Stimulated activated CD4-positive, alpha-beta T cell treated with anti-CD3 and anti-CD28 coated beads, Interleukin-4, amount 100 ng/mL, for 24 hours (primary cell): ENCODE measurements around the gene RERE.
"Not testable (repeated sequence)": the region's sequence is repeated elsewhere in the genome, so short reads cannot be mapped to it uniquely, and the experiment has no call there.

Source experiments
- DNase-seq: peaks from one replicate; pipeline ENCODE4 v3.0.0-alpha.2; 2020

Gene RERE

DNA sequence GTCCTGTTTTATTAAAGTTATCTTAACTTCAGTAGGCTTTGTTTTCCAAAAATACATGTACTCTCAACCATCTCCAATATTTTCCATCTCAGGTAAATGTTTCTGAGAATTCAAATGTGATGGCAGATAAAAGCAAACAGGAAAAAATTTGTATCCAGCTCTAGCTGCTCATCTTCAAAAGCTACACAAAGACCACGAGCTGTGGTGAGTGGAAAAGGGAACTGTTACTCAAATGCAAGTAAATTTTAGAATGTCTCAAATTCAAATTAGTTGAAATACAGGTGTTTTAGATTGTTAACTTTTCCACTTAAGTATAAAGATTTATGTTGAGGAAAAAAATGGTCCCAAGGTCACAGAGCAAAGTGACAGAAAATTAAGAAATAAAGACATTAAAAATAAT lies 283.5 kb downstream of the RERE start:
- DNase-seq: no peak

DNA sequence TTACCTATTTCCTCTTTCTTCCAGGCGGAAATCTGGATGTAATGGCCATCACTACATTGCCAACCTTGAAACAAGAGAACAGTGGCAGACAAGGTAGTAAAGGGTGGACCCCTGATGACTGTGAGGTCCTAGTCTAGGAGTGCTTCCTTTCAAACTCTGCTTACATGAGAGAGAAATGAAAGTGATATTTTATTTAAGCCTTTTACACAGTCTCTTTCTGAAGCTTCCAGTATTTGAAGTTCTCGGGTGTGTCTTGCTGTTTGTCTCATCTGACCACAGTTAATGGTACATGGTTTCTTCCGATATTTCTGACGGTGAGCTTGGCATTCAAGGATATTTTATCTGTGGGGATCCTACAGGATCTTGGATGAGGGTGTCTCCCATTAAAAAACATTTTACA lies 284.3 kb downstream of the RERE start:
- no peak for DNase-seq

DNA sequence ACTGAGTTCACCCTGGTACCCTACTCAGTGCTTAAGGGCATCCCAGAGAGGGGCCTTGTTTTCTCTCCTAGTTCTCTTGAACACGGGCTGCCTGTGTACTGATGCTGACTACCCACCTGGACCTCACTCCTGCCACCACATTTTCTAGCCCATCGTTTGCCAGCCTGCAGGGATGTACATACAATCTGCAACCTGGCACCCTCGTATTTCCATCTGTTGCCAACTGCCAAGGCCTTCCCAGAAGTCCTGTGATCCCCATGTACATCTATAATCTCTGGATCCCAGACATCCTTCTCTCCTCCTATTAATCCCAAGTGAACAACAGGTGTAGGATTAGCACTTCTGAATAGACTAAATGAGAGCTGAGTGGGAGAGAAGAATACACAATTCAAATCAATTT lies 287.5 kb downstream of the RERE start:
- DNase-seq: no peak

DNA sequence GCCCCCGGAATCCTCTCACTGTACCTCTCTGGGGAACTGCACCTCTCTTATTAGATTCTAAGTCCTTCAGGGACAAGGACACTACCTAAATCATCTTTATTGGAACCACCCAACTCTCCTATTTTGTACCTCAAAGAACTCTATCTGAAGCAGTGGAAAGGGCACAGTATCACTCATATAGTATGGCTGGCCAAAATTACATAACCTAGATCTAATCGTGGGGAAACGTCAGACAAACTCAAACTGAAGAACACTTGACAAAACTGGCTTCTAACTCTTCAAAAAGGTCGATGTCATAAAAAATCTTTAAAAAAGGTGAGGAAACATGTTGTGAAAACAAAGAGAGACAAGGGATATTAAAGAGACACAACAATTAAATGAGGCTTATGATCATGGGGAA lies 289.5 kb downstream of the RERE start:
- DNase-seq: no peak

DNA sequence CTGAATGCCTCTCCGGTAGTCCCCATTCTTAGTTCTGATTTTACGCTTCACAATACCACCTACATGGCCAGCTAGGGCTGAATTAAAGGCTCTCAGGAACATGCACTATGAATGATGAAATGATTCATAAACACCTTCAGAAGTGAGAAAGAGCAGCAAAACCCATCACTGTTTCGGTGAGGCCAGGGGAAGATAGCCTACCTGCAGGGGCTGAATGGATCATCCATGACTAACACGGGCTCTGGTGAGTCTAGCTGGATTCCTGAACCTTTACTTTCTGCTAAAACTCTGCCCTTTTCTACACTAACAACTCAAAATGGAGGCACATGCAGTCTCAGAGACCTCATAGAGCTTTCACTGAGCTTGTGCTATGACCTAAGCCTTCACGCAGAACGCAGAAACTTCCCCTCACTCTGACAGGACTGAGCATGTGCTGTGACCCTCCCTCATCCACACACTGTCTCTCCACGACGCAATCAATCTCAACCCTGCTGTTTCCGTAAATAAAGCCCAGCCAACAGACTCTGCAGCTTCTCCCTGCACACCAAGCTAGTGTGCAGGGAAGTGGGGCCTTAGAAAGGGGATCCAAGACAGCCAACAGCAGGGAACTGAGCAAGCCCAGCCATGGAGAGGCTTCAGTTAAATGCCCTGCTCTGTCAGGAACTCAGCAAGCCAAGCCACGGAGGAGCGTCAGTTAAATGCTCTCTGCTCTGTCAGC lies 291.7 kb downstream of the RERE start:
- peak; percentile 82 for DNase-seq

DNA sequence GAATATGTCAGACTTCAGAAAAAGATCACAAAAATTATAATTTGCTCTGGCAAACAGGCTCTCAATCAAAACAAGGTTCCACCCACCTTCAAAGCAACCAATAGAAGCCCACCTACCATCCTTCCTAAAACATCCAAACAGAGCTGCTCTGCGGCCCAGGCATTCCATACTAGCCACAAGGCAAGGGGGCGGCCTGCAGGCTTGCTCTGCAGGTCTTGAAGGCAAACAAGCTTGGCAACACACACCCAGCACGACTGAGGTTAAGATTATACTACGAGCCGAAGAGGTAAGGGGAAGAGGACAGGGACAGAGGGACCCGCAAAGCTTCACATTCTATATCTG lies 292.3 kb downstream of the RERE start:
- no peak for DNase-seq

DNA sequence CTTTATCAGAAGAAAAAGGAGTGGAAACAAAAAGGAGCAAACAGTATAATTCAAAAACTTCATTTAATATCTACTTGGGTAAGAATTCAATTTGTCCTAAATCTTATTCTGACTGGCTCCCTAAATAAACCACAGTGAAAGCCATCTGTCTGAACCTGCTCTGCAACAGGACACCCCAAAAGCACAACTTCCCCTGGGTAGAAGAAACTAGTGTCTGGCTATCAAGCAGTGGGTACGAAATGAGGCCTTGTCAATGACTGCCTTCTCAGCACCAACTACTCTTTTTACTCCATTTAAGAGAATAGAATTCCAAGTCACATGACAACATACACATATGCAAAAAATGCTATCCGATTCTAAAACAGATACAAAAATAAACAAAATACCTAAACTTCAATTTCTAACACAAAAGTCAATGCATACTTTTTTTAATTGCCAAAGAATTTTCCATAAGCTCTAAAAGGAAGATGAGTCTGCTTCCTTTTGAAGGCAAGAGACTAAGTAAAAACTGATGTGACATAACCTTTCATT lies 292.7 kb downstream of the RERE start:
- no peak for DNase-seq

DNA sequence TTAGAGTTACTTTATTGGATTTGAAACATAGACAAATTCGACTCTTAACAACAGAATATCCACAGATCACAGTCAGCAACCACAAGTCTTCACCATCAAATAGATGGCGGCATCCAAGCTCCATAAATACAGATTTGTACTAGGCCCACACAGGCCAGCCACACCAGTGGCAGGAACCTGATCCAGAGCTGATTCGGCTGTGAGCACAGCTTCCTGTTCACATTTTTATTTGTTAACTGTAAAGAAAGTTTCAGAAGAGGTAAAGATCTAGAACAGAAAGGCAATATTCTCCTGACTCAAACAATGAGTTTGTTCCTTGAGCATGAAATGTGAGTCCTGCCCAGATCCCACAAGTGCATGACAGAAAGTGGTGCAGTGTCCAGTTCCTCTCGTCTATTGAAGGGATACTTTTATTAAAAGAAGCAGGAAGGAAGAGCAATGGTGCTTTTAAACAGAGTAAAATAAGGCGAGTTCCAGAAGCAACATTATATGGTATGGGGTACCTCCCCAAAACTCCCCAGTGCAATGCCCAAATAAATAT lies 293.7 kb downstream of the RERE start:
- peak; percentile 37 for DNase-seq

DNA sequence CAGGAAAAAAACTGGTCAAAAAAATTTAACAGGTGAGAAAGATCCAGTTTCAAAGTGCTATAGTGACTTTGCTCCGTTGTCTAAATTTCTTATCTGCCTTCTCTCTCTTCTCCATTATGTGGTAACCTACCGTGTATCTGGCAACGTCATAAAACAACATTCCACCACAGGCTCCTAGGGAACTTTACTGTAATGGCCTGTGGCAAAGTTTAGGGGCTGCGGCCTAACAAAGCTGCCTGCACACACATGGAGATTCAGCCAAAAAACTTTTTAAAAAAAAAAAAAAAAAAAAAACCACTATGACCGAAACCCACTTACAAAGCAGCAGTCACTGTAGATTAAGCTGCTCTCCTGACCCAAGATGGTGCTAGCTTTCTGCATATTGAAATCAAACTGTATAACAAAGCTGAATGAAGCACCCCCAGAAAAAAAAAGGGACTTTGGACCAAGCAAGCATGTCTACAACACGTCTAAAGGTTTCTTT lies 296.9 kb downstream of the RERE start:
- DNase-seq: no peak

DNA sequence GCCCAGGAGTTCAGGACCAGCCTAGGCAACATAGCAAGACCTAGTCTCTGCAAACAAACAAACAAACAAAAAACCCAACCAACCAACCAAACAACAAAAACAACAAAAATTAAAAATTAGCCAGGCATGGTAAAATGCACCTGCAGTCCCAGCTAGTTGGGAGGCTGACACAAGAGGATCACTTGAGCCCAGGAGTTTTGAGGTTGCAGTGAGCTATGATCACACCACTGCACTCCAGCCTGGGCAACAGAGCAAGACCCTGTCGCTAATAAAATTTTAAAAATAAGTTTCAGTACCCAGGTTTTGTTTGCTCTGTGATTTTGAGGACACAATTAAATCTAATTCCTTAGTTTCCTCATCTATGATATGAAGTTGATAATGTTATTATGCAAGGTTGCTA lies 298.3 kb downstream of the RERE start:
- no peak for DNase-seq

DNA sequence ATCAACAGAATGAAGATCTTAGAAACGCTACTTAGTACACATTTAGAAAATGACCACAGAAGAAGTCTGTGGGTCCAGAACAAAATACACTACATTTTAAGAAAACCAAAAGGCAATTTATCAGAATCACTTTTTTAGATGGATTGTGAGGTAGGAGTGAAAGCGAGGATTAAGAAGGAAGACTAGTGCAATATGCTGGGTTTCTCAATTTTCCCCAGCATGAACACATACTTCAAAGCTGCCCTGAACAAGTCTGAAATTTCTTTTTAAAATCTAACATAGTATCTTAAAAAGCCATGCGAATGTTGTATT lies 299.0 kb downstream of the RERE start:
- no peak for DNase-seq

DNA sequence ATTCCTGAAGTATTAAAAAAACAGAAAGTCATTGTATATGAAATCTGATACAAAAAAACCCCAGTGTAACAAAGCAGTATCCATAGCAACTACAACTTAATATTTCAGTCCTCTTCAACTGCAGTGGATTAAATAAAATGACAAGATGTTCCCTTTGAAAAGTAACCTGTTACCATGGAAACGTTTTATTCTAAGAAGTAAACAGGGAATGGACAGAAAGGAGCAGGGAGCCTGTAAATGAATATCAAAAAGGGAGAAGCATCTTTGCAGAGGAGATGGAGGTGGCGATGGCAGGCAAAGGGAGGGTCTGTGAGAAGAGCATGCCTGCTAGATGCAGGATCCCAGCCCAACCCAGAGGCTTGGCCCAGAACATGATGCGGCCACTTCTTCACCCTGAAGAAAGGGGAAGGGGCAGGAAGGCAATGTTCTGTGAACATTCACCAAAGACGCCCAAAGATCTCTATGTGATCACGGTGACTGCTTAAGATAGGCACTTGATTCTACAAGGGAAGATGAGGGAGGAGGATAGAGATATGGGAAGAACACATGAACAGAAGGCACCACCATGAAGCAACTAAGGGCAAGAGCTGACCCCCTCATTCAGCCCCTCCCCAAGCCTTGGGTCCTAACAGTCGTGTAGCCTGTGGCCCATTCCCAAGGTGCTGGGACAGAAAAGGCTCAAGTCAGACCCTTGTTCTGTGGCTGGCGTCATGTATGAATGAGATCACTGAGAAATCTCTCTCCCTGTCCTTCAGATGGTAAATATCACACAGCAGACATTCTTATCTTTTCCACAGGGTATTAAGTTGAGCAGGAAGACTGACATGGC lies 299.6 kb downstream of the RERE start:
- no peak for DNase-seq

DNA sequence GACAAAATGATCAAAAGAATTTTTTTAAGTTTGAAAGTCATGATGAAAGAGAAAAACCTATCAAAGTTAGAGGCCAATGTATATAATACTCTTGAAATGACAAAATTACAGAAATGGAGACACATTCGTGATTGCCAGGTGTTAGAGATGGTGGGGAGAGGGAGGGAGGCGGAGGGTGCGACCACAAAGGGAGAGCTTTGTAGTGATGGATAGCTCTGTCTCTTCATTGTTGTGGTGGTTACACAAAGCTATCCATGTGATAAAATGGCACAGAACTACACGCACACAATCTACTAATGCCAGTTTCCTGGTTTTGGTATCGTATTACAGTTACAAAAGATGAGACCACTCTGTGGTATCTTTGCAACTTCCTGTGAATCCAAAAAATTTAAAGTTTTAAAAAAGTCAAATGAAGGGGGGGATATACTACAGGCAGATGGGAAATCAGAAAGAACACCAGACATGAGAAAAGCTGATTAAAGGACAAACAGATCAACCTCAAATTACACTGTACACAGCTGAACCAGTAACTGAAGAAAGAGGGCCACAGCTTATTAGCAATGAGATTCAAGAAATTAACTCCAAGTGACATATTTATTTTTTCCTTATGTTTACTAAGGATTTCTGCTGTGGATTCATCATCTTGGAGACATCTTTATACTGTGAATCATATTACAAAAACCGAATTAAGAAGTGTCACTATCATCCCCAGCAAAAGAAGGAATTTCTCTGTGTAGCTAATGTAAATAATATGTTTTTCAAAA lies 300.5 kb downstream of the RERE start:
- peak; percentile 33 for DNase-seq

DNA sequence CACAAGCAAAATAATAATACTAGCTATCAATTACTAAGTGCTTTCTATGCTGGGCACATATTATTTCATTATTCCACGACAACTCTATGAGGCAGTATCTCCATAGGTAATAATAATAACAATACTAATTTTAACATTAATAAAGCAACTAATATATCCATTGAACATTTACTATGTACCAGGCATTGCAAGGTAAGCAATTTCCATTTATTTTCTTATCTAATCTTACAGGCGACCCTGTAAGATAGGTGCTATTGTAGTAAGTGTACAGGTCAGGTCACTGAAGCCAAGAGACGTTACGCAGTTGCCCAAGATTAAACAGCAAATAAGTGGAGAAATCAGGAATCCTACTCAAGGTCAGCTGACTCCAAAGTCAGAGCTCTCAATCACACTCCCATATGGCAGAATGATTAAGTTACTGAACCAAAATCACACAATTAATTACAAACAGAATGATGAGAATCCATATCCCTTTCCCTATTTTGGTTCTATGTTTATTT lies 301.1 kb downstream of the RERE start:
- DNase-seq: no peak

DNA sequence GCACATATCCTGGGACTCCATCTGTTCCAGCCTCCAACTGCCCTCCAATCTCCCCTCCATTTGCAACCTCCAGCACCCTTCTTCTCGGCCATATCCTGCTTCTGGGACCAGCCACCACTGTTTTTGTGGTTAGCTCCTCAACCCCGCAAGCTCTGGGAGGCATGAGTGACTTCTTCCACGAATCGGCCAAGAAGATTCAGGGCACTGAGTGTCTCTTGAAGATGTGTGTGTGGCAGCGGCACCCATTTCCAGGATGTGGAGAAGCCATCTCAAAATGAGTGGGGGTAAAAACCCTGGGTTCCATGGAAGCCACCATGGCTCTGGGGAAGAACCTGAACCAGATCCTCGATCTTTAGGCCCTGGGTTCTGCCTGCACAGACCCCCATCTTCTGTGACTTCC lies 304.9 kb downstream of the RERE start:
- no peak for DNase-seq

DNA sequence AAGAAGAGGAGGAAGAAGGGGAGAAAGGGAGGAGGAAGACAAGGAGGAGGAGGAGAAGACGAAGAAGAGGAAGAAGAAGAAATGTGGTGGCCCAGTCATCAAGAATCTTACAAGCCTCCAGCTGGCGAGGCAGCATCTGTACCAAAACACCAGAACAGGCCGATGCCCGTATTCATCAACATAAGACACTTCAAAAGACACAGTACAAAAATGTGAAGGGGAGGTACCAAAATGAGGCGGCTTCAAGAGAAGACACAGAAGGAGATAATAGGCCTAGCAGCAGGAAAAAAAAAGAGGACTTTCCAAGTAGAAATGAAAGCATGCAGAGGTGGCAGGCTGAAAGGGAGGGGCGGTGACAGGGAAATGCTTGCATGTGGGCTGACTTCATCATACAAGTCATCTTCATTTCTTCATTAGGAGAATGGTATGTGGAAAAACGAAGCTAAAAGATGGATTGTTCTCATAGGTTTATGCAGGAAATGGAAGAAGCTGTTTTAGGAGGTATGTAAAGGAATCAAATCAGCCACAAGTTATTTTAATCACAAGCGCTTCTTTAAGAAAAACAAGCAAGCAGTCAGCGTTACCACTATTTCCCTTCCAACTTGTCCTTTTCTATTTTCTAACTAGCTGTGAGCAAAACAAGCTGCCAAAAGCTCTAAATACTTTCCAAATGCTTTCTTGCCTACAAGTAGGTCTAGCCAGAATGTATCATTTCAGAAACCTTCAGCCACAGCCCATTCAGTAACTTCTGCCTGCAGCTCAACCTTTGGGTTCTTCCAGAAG lies 307.2 kb downstream of the RERE start:
- DNase-seq: peak; percentile 64

DNA sequence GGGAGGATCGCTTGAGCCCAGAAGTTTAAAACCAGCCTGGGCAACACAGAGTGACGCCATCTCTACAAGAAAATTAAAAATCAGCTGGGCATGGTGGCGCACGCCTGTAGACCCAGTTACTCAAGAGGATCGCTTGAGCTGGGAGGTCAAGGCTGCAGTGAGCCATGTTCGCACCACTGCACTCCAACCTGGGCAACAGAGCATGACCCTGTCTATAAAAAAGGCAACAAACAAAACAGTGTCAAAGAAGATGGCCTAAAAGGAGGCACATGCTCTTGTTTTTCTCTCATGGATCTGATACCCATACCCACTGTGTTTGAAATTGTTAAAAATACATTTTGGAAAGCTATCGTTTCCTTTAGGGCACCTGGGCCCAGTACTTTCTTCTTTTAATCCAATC lies 307.9 kb downstream of the RERE start:
- DNase-seq: no peak

DNA sequence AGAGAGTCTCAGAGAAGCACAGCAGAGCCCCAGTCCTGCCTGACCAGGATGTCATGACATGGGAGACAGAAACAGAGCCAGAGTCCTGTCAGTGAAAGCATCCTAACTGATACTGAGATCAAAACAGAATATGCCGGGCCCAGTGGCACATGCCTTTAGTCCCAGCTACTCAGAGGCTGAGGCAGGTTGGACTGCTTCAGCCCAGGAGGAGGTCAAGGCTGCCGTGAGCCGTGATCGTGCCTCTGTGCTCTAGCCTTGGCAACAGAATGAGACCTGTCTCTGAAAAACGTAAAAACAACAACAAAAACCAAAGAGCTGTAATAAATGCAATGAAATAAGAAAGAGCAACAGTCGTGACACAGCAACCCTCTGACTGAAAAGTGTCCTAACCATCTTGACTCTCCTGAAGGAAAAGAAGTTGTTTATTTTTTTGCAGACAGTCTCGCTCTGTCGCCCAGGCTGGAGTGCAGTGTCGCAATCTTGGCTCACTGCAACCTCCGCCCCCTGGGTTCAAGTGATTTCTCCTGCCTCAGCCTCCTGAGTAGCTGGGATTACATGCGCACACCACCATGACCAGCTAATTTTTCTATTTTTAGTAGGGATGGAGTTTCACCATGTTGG lies 310.3 kb downstream of the RERE start:
- DNase-seq: no peak

DNA sequence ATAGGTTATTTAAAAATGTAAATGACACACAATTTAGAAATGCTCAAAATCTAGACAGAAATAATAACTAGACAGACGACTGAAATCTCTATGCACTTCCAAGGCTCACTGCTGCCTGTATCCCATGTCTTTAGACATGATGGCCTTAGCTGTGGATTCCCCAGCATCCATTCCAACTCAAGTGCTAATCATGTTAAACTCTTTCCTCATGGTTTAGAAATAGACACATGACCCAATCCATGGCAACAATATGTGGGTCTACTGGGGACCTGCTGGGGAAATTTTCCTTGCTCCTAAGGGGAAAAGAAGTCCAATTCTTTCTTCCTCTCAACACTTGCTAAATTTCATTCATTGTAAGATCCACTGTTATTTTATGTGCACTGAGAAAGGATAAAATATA lies 311.0 kb downstream of the RERE start:
- no peak for DNase-seq

DNA sequence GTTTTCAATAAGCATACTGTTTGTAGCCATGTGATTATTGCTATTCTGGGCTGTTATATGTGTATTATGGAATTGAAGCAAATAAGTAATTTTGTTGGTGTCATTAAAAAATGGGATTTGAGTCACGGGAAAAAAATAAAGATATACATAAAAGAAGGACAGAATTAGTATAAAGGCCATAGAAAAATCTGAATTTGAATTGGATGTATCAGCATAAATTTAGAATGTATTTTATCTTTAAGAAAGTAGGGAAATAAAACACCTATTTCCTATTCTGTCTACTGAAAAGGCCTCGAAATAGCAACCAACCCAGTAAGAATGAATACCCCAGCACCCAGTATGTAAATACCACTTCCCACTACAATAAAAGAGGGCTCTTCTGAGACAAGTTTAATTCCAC lies 313.6 kb downstream of the RERE start:
- no peak for DNase-seq

DNA sequence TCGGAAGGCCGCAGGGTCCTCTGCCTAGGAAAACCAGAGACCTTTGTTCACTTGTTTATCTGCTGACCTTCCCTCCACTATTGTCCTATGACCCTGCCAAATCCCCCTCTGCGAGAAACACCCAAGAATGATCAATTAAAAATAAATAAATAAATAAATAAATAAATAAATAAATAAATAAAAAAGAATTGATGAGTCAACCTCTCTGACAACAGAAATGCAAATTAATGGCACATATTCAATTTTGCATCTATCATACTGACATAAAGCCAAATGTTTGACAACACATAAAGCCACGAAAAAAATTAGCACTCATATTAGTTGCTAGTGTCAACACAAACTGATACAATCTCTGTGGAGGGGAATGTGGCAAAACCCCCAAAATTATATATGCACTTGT lies 314.5 kb downstream of the RERE start:
- DNase-seq: not testable (repeated sequence)
